Liver (tissue), 9 donors: ENCODE measurements around the gene MKRN2. TPM values are rescaled to one million over a fixed set of nuclear protein-coding genes. Genes with fewer than 3 reads are reported as not detected.

Experiments
- DNase-seq: peaks from one replicate; pipeline ENCODE4 v3.0.0-alpha.2; 2017; ENCODE audit warnings: low spot score
- H3K27ac ChIP-seq, 2 donors: one replicate each; pipeline ENCODE4 v1.7.0; 2013; ENCODE audit warnings: inconsistent platforms in 2 of 2, low read length in 2 of 2, control low read depth in 1 of 2, low read depth in 1 of 2, mild to moderate bottlenecking in 1 of 2
- H3K27me3 ChIP-seq, 4 donors: one replicate each; pipeline versions ENCODE4 v1.6.1 to v1.7.0; 2013; ENCODE audit warnings: low read length in 3 of 4, inconsistent platforms in 1 of 4, mild to moderate bottlenecking in 1 of 4, moderate library complexity in 1 of 4; ENCODE audit not compliant: control insufficient read depth in 4 of 4, insufficient read depth in 4 of 4
- H3K36me3 ChIP-seq, 4 donors: one replicate each; pipeline versions ENCODE4 v1.6.1 to v1.7.0; 2013; ENCODE audit warnings: low read length in 3 of 4, mild to moderate bottlenecking in 3 of 4, low read depth in 1 of 4, moderate library complexity in 1 of 4; ENCODE audit not compliant: control insufficient read depth in 4 of 4, insufficient read depth in 3 of 4
- H3K4me1 ChIP-seq, 4 donors: one replicate each; pipeline versions ENCODE4 v1.6.1 to v1.7.0; 2013; ENCODE audit warnings: low read length in 3 of 4, mild to moderate bottlenecking in 3 of 4, moderate library complexity in 1 of 4; ENCODE audit not compliant: control insufficient read depth in 4 of 4, insufficient read depth in 4 of 4
- H3K4me3 ChIP-seq, 3 donors: one replicate each; pipeline versions ENCODE4 v1.6.1 to v1.7.0; 2013; ENCODE audit warnings: low read length in 3 of 3, control low read depth in 1 of 3, low read depth in 1 of 3, mild to moderate bottlenecking in 1 of 3
- H3K9ac ChIP-seq, 2 donors: one replicate each; pipeline ENCODE4 v1.7.0; 2013; ENCODE audit warnings: low read length in 2 of 2, mild to moderate bottlenecking in 2 of 2, moderate library complexity in 2 of 2, control low read depth in 1 of 2, low read depth in 1 of 2
- H3K9me3 ChIP-seq, 4 donors: one replicate each; pipeline versions ENCODE4 v1.6.1 to v1.7.0; 2013; ENCODE audit warnings: low read length in 3 of 4; ENCODE audit not compliant: control insufficient read depth in 4 of 4
- ATF3 ChIP-seq: IDR thresholded peaks from 2 replicates; pipeline ENCODE4 v1.6.1; 2016; ENCODE audit warnings: antibody characterized with exemption
- CTCF ChIP-seq: fragments of 150-350 bp; IDR thresholded peaks from 2 replicates; pipeline ENCODE4 v1.5.1; 2017; ENCODE audit warnings: improper control_type of control experiment, low read depth, low read length; ENCODE audit not compliant: missing input control
- FOXA1 ChIP-seq: IDR thresholded peaks from 2 replicates; pipeline ENCODE4 v1.6.1; 2016; ENCODE audit warnings: antibody characterized with exemption
- HNF4A ChIP-seq, 2 donors: conservative IDR thresholded peaks; 2 replicates each; pipeline ENCODE4 v1.6.1; 2016; ENCODE audit warnings: antibody characterized with exemption in 2 of 2, mild to moderate bottlenecking in 2 of 2
- HNF4G ChIP-seq: IDR thresholded peaks from 2 replicates; pipeline ENCODE4 v1.6.1; 2016; ENCODE audit warnings: antibody characterized with exemption
- JUND ChIP-seq, 2 donors: IDR thresholded peaks; 2 replicates each; pipeline ENCODE4 v1.6.1; 2016; ENCODE audit warnings: antibody characterized with exemption in 2 of 2
- NR2F2 ChIP-seq: IDR thresholded peaks from 2 replicates; pipeline ENCODE4 v1.6.1; 2016; ENCODE audit warnings: antibody characterized with exemption
- RAD21 ChIP-seq, 2 donors: IDR thresholded peaks; 2 replicates each; pipeline ENCODE4 v1.6.1; 2016; ENCODE audit warnings: antibody characterized with exemption in 2 of 2, mild to moderate bottlenecking in 2 of 2
- RXRA ChIP-seq, 2 donors: IDR thresholded peaks; 2 replicates each; pipeline ENCODE4 v1.6.1; 2017 to 2018; ENCODE audit warnings: antibody characterized with exemption in 2 of 2, mild to moderate bottlenecking in 1 of 2
- SP1 ChIP-seq: IDR thresholded peaks from 2 replicates; pipeline ENCODE4 v1.6.1; 2018; ENCODE audit warnings: antibody characterized with exemption, mild to moderate bottlenecking
- YY1 ChIP-seq: IDR thresholded peaks from 2 replicates; pipeline ENCODE4 v1.6.1; 2016; ENCODE audit warnings: antibody characterized with exemption, mild to moderate bottlenecking
- ZBTB33 ChIP-seq: IDR thresholded peaks from 2 replicates; pipeline ENCODE4 v1.6.1; 2016; ENCODE audit warnings: antibody characterized with exemption
- WGBS: extraction: QIAGEN DNeasy Blood & Tissue Kit; methylation state at CpG from one replicate; pipeline ENCODE4 v1.1.7; 2013; 5-methylcytosine and 5-hydroxymethylcytosine counted together
- polyA plus RNA-seq, 2 donors: library from polyadenylated mRNA; stranded (reverse) in 1 of 2; unstranded in 1 of 2; fragments of 200-250 nt in 1 of 2; fragments of >200 nt in 1 of 2; fragmentation: Nextera tagmentation in 1 of 2; extraction: Ambion mirVana in 1 of 2; gene quantifications; one replicate each; pipeline versions ENCODE4 v1.2.1 to v1.2.3, GENCODE V29; 2013 to 2015
- total RNA-seq, 2 donors: library from RNA; depleted of rRNA; stranded (reverse); fragments of >200 nt; gene quantifications; one replicate each; pipeline ENCODE4 v1.2.3, GENCODE V29; 2014
- TF ChIP-seq, protein P1 (sequence below): IDR thresholded peaks from 2 replicates; pipeline ENCODE4 v1.6.1; 2016; ENCODE audit warnings: antibody characterized with exemption
- TF ChIP-seq, protein P2 (sequence below): IDR thresholded peaks from 2 replicates; pipeline ENCODE4 v1.6.1; 2016; ENCODE audit warnings: antibody characterized with exemption, mild to moderate bottlenecking
- donor health status: healthy.
- donor health status: healthy.
- donor health status: healthy.
- donor health status: healthy.
- donor health status: healthy.

Gene MKRN2
- total and polyA plus RNA-seq, 4 donors, result 6.1 to 17.3 (median 11.7) TPM

- no peaks in the 10 kb centered on the region for H3K9me3 ChIP-seq
- H3K4me1 ChIP-seq, result no peaks in the 10 kb centered on the region
- H3K36me3 ChIP-seq, result peaks cover 12 to 64% (median 56%) of the 10 kb centered on the region in 4 donors
- H3K4me3 ChIP-seq, result no peak overlapping the region
- WGBS, result 96% methylated on average over 11 of the region's 11 CpGs
- H3K27ac ChIP-seq, result no peak overlapping the region
- DNase-seq, result no peak
- no peaks in the 10 kb centered on the region for H3K27me3 ChIP-seq
- TF ChIP-seq HNF4G, result no peak
- no peak for TF ChIP-seq NR2F2
- TF ChIP-seq HNF4A (conservative IDR thresholded peaks at IDR 0.05), result no peak
- TF ChIP-seq, protein P1, sequence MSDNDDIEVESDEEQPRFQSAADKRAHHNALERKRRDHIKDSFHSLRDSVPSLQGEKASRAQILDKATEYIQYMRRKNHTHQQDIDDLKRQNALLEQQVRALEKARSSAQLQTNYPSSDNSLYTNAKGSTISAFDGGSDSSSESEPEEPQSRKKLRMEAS, result no peak
- no peak for TF ChIP-seq RAD21 (IDR thresholded peaks at IDR 0.05)
- TF ChIP-seq, protein P2, sequence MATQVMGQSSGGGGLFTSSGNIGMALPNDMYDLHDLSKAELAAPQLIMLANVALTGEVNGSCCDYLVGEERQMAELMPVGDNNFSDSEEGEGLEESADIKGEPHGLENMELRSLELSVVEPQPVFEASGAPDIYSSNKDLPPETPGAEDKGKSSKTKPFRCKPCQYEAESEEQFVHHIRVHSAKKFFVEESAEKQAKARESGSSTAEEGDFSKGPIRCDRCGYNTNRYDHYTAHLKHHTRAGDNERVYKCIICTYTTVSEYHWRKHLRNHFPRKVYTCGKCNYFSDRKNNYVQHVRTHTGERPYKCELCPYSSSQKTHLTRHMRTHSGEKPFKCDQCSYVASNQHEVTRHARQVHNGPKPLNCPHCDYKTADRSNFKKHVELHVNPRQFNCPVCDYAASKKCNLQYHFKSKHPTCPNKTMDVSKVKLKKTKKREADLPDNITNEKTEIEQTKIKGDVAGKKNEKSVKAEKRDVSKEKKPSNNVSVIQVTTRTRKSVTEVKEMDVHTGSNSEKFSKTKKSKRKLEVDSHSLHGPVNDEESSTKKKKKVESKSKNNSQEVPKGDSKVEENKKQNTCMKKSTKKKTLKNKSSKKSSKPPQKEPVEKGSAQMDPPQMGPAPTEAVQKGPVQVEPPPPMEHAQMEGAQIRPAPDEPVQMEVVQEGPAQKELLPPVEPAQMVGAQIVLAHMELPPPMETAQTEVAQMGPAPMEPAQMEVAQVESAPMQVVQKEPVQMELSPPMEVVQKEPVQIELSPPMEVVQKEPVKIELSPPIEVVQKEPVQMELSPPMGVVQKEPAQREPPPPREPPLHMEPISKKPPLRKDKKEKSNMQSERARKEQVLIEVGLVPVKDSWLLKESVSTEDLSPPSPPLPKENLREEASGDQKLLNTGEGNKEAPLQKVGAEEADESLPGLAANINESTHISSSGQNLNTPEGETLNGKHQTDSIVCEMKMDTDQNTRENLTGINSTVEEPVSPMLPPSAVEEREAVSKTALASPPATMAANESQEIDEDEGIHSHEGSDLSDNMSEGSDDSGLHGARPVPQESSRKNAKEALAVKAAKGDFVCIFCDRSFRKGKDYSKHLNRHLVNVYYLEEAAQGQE, result no peak
- TF ChIP-seq ZBTB33, result no peak
- TF ChIP-seq SP1, result no peak
- TF ChIP-seq FOXA1, result no peak
- TF ChIP-seq CTCF, result no peak
- no peak for TF ChIP-seq RXRA (IDR thresholded peaks at IDR 0.05)
- no peak for TF ChIP-seq ATF3
- no peak for TF ChIP-seq JUND (IDR thresholded peaks at IDR 0.05)
- TF ChIP-seq YY1, result no peak
- no peak overlapping the region for H3K9ac ChIP-seq
These were observed 15.1 kb downstream of the MKRN2 start for GRCh38 chr3:12571986-12572385.

DNA sequence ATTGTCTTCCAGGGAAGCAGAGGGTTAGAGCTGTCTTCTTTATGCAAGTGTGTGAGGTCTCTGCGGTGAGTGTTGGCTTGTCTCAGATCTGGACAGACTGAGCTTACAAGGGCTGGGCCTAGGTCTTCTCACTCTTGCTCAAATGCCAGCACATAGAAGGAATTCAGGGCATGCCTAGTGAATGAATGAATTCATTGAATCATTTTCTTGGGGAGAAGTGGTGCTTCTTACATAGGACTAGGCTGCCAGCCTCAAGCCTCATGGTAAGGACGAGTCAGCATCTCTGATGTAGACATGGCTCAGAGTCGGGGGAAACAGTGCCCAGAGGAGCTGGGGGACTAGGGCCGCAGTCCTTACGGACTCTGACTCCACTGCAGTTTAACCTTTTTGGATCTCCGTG lies 17.2 kb downstream of the MKRN2 start:
- 96% methylated on average over 6 of the region's 6 CpGs for WGBS
- Histone ChIP-seq H3K36me3 (peaks cover 14 to 72% (median 59%) of the 10 kb centered on the region in 4 donors), H3K4me3 (no peak overlapping the region), H3K27ac (no peak overlapping the region), H3K9me3 (no peaks in the 10 kb centered on the region), H3K4me1 (no peaks in the 10 kb centered on the region), H3K27me3 (no peaks in the 10 kb centered on the region), H3K9ac (no peak overlapping the region)
- DNase-seq, result no peak
- TF ChIP-seq, protein P1, result no peak
- TF ChIP-seq YY1, result no peak
- no peak for TF ChIP-seq FOXA1
- no peak for TF ChIP-seq CTCF
- no peak for TF ChIP-seq ZBTB33
- TF ChIP-seq JUND (IDR thresholded peaks at IDR 0.05), result no peak
- no peak for TF ChIP-seq HNF4A (conservative IDR thresholded peaks at IDR 0.05)
- TF ChIP-seq, protein P2, result no peak
- no peak for TF ChIP-seq RXRA (IDR thresholded peaks at IDR 0.05)
